SH-SY5Y (cell line): ENCODE results near the gene DLG4.

Experiments
- GATA2 ChIP-seq: IDR thresholded peaks from 2 replicates; pipeline ENCODE4 v1.6.1; 2011; ENCODE audit warnings: mild to moderate bottlenecking, low read depth, low read length
- GATA3 ChIP-seq: IDR thresholded peaks from 2 replicates; pipeline ENCODE4 v1.6.1; 2011; ENCODE audit warnings: low read depth, mild to moderate bottlenecking, low read length, moderate library complexity

DNA sequence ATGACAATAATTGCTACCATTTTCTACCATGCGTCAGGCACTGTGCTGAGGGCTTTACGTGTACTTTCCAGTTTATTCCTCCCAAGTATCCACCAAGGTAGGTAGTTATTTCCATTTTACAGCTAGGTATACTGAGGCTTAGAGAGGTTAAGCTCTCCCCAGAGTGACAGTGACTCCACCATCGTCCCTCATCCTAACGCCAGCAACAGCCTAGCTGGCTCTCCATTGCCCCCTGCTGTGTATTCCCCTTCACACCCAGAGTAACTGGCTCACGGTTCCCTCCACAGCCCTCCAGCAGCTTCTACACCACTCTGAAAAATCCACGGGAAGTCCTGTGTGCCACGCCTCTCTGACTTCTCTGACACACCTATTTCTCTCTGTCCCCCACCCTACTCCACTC, 33.4 kb downstream of the DLG4 start:
- TF ChIP-seq GATA2, result no peak
- no peak for TF ChIP-seq GATA3
